Measurements from ENCODE around the gene SLC19A1.

DNA sequence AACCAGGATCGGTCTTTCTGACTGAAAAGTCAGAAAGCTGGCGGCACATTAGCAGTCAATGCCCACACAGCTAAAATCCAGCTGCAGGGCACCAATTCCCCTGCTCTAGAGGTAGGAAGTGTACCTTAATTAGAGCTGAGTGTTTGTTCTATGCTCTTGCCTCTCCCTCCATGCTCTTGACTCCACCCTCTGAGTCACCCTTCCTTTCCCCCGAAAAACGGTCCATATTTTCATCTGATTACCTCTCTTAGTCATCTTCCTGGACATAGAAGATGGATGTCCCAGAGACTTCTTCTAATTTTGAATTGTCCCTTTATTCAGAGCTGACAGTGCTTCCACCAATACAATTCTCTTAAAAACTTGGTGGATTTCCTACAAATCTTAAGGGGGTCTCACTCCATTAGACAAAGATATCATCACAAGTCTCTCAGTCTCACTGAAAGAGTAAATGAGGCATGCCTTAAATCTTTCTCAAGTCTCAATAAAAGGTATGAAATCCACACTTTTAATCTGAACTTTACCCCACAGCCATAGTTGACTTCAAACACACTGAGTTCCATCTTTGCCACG, 44.1 kb upstream of the SLC19A1 start:
- TF ChIP-seq POLR2AphosphoS5 (IDR thresholded peaks at IDR 0.05; ENCODE audit: borderline replicate concordance, low read depth, low read length) (no peak), EZH2 (IDR thresholded peaks at IDR 0.05) (no peak)

Measured in SK-N-MC (cell line).